Mesodermal cell (in vitro differentiated cells): ENCODE measurements around the gene PLAC8L1.

Experiments
- H3K27ac ChIP-seq: 2 replicates; pipeline ENCODE4 v1.7.0; 2013; ENCODE audit warnings: mild to moderate bottlenecking, low read depth, low read length, moderate library complexity; ENCODE audit not compliant: severe bottlenecking
- H3K36me3 ChIP-seq: 2 replicates; pipeline ENCODE4 v1.7.1; 2013; ENCODE audit warnings: mild to moderate bottlenecking, low read length, moderate library complexity; ENCODE audit not compliant: control insufficient read depth, insufficient read depth
- H3K4me1 ChIP-seq: one replicate; pipeline ENCODE4 v1.7.1; 2013; ENCODE audit warnings: mild to moderate bottlenecking, low read length; ENCODE audit not compliant: insufficient read depth, control insufficient read depth, poor library complexity, severe bottlenecking
- H3K4me3 ChIP-seq: 2 replicates; pipeline ENCODE4 v1.7.0; 2013; ENCODE audit warnings: low read length, control low read depth, mild to moderate bottlenecking; ENCODE audit not compliant: insufficient read depth, poor library complexity, severe bottlenecking; ENCODE audit errors: extremely low read depth
- H3K9me3 ChIP-seq: 2 replicates; pipeline ENCODE4 v1.7.1; 2013; ENCODE audit warnings: mild to moderate bottlenecking, low read length, moderate library complexity; ENCODE audit not compliant: control insufficient read depth
- WGBS, 2 experiments: methylation state at CpG; one replicate each; pipeline ENCODE4 v1.1.5; 2013; ENCODE audit warnings: missing lambda C conversion rate in 2 of 2; ENCODE audit not compliant: insufficient coverage in 2 of 2; 5-methylcytosine and 5-hydroxymethylcytosine counted together

The PLAC8L1 gene

GRCh38 chr5:146082798-146083197 lies 22.6 kb downstream of the PLAC8L1 start:
- 92 to 94% methylated on average over 2 of the region's 3 CpGs for WGBS, 2 experiments
- Histone ChIP-seq H3K36me3 (no peaks in the 10 kb centered on the region), H3K27ac (no peak overlapping the region), H3K4me3 (no peak overlapping the region), H3K9me3 (no peaks in the 10 kb centered on the region), H3K4me1 (no peaks in the 10 kb centered on the region)

- H3K36me3 ChIP-seq: no peaks in the 10 kb centered on the region
- H3K4me1 ChIP-seq: no peaks in the 10 kb centered on the region
- no peak overlapping the region for H3K27ac ChIP-seq
- H3K4me3 ChIP-seq: no peak overlapping the region
- no peaks in the 10 kb centered on the region for H3K9me3 ChIP-seq
- 89 to 96% methylated on average over 4 to 5 of the region's 6 CpGs for WGBS, 2 experiments
Observed at GRCh38 chr5:146081556-146081955, 23.8 kb downstream of the PLAC8L1 start.

DNA sequence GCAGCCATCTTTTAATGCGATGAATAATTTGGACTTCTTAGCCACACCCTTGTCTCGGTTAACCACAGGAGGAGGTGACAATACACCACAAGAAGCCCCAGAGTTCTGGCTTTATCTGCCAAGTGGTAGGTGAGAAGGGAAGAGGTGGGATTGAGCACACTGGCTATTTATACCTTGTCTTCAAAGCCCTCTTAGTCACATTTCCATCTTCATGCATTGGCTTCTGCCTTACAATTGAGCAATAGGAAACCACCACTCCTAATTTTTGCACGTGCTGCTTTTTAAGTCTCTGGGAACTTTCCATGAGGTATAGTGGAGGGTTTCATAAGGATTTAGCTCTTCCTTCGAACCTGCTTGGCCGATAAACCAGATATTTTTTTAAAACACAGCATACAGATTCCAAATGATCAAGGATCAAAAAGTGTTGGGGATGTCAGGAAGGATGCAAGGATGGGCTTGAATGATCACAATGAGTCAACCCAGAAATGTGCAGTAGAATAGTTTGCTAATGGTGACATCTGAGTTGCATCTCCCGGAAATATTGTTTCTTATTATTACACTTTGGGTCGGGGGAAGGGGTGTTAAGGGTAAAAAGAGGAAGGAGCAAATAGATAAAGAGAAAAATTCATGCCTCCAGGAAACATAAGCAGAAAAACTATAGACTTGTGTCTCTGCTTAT lies 25.5 kb downstream of the PLAC8L1 start:
- H3K4me1 ChIP-seq: no peaks in the 10 kb centered on the region
- 100% methylated on average over 1 of the region's 7 CpGs; no CpG with 5 or more reads in 1 of the 2 experiments for WGBS, 2 experiments
- H3K9me3 ChIP-seq: no peaks in the 10 kb centered on the region
- no peak overlapping the region for H3K27ac ChIP-seq
- H3K36me3 ChIP-seq: no peaks in the 10 kb centered on the region
- no peak overlapping the region for H3K4me3 ChIP-seq

GRCh38 chr5:146078566-146078965 lies 26.8 kb downstream of the PLAC8L1 start:
- Histone ChIP-seq H3K4me3 (no peak overlapping the region), H3K36me3 (no peaks in the 10 kb centered on the region)
- WGBS, 2 experiments: 13 to 20% methylated on average over 1 of the region's 2 CpGs

DNA sequence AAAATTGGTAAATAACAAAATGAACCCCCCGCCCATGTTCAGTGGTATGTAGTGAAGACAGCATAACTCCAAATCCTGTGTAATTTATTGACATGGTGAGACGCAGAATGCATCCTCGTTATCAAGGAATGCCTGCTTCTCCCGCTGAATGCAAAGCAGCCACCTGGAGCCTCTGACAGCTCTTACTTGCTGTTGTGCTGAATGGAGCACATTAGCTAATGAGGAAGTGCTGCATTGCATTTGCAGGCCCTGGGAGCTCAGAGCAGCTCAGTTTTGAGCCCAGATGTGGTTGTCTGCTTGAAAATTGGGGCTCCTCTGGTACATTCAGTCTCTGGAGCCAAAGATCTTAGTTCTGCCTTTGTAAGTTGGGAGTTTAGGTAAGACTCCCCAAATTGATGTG lies 28.9 kb downstream of the PLAC8L1 start:
- Histone ChIP-seq H3K9me3 (no peaks in the 10 kb centered on the region), H3K36me3 (no peaks in the 10 kb centered on the region), H3K4me3 (no peak overlapping the region), H3K4me1 (no peaks in the 10 kb centered on the region), H3K27ac (no peak overlapping the region)
- WGBS, 2 experiments: 44 to 63% methylated on average over 4 of the region's 4 CpGs

More at GRCh38 chr5:146078566-146078965, 26.8 kb downstream of the PLAC8L1 start:
- Histone ChIP-seq H3K9me3 (no peaks in the 10 kb centered on the region), H3K27ac (no peak overlapping the region), H3K4me1 (no peaks in the 10 kb centered on the region)

- no peak overlapping the region for H3K27ac ChIP-seq
- 29 to 35% methylated on average over 4 of the region's 4 CpGs for WGBS, 2 experiments
- no peaks in the 10 kb centered on the region for H3K36me3 ChIP-seq
- H3K4me1 ChIP-seq: no peaks in the 10 kb centered on the region
- no peaks in the 10 kb centered on the region for H3K9me3 ChIP-seq
- H3K4me3 ChIP-seq: no peak overlapping the region
Observed at GRCh38 chr5:146076028-146076427, 29.3 kb downstream of the PLAC8L1 start.

DNA sequence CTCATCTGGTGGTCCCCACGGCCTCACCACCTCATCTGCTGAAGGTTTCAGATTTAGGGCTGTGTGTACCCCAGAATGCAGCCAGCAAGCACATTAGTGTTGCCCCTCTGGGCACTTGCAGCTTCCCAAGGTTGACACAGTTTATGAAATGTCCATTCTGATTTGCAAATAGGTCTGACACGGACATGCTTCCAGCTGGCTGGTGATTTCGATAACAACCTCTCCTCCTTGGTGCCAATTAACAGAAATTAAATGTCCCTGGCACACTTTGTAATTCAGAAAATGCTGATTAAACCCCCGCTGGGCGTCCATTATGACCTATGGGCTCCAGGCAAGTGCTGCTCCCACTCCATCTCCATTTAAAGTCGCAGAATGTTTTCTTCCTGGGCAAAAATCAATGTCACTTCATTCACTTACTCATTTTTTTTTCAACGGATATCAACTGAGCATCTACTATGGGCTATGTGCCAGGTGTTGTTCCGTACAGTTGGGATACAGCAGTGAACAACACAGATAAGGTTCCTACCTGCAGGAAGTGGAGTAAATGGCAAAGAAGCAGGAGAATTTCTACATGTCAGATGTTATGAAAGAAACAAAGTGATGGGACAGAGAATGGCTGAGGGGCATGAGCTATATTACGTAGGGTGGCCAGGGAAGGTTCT lies 32.0 kb downstream of the PLAC8L1 start:
- WGBS, 2 experiments: 35 to 46% methylated on average over 6 to 8 of the region's 9 CpGs
- Histone ChIP-seq H3K9me3 (no peaks in the 10 kb centered on the region), H3K36me3 (no peaks in the 10 kb centered on the region), H3K4me3 (no peak overlapping the region), H3K27ac (no peak overlapping the region), H3K4me1 (no peaks in the 10 kb centered on the region)

GRCh38 chr5:146072595-146072994 lies 32.8 kb downstream of the PLAC8L1 start:
- WGBS, 2 experiments: 40 to 75% methylated on average over 1 to 2 of the region's 2 CpGs
- H3K27ac ChIP-seq: no peak overlapping the region
- H3K36me3 ChIP-seq: no peaks in the 10 kb centered on the region
- no peak overlapping the region for H3K4me3 ChIP-seq
- H3K9me3 ChIP-seq: no peaks in the 10 kb centered on the region
- no peaks in the 10 kb centered on the region for H3K4me1 ChIP-seq

DNA sequence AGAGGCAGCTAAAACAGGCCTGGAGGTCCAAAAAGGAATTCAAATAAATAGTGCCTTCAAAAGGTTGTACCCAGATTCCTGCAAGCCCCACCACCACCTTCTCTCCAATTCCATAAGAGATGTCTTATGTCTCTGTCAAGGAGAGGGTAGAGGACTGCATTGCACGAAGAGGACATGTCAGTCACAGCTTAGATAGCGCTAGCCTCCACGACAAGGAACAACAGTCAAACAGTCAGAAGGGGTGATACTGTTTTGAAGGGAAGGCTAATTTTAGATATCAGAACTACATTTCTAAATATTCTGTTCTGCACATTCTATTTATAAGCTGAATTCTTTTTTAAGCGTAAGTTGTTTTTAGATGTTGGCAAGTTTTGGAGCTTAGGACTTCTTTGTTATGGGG lies 34.2 kb downstream of the PLAC8L1 start:
- no peaks in the 10 kb centered on the region for H3K36me3 ChIP-seq
- no peak overlapping the region for H3K4me3 ChIP-seq
- H3K9me3 ChIP-seq: no peaks in the 10 kb centered on the region
- no peak overlapping the region for H3K27ac ChIP-seq
- no peaks in the 10 kb centered on the region for H3K4me1 ChIP-seq
- WGBS, 2 experiments: no CpG with 5 or more reads among the region's 4 CpGs

GRCh38 chr5:146070746-146071145 lies 34.6 kb downstream of the PLAC8L1 start:
- H3K36me3 ChIP-seq: no peaks in the 10 kb centered on the region
- no peaks in the 10 kb centered on the region for H3K4me1 ChIP-seq
- 83% methylated on average over 1 of the region's 3 CpGs; no CpG with 5 or more reads in 1 of the 2 experiments for WGBS, 2 experiments
- no peak overlapping the region for H3K4me3 ChIP-seq
- H3K9me3 ChIP-seq: no peaks in the 10 kb centered on the region
- no peak overlapping the region for H3K27ac ChIP-seq

DNA sequence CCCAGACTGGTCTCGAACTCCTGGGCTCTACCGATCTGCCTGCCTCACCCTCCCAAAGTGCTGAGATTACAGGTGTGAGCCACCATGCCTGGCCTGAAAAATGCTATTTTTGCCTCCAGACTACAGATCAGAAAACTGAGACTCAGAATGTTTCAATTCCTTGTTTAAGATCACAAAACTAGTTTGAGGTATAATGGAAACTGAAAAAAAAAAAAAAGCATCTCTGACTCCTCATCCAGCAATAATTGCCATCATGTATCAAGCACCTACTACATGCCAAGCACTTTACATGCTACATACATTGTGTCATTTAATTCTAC lies 35.6 kb downstream of the PLAC8L1 start:
- Histone ChIP-seq H3K4me1 (no peaks in the 10 kb centered on the region), H3K36me3 (no peaks in the 10 kb centered on the region), H3K27ac (no peak overlapping the region), H3K9me3 (no peaks in the 10 kb centered on the region), H3K4me3 (no peak overlapping the region)
- WGBS, 2 experiments: 100% methylated on average over 2 of the region's 2 CpGs; no CpG with 5 or more reads in 1 of the 2 experiments
